HG02973 (cell line): ENCODE measurements around the gene ARID5B.
A peak's percentile ranks its signal among the peaks of the same experiment; 100 is the strongest.

Experiments used
- ATAC-seq: cut with Tn5 transposase; IDR thresholded peaks from one replicate; pipeline ENCODE4 v1.9.1; 2021; ENCODE audit warnings: moderate library complexity; ENCODE audit not compliant: unreplicated experiment

ARID5B gene

DNA sequence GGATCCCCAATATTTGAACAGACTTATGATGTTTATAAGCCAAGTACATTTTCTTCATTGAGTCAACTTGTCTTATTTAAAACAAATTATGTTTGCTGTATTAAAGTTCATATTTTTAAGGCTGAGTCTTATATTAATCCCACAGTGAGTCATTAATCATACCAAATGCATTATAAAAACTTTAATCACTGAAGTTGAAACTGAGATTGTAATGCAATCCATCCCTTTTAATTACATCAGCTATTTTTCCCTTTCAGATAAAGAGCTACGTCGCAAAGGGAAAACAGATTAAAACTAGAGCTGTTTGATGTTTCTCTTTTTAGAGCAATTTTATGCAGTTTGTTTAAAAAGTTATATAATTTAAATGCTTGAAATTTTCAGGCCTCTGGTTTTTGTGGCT, 183.0 kb downstream of the ARID5B start:
- ATAC-seq, result no peak

DNA sequence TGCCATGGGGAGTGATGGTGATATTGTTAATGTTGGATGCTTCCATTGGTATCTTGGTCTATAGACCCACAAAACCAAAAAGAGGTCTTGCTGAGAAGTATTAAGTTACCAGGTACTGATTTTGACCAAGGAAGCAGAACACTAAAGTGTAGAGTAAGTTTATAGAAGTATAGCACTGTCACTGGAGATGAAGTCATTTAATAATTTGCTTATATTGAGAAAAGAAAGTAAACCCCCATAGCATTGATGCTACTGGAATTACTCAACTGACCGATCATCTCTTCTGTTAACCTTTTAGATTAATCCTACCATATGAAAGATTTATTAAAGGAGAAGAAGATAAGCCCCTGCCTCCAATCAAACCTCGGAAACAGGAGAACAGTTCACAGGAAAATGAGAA, 183.9 kb downstream of the ARID5B start:
- no peak for ATAC-seq

DNA sequence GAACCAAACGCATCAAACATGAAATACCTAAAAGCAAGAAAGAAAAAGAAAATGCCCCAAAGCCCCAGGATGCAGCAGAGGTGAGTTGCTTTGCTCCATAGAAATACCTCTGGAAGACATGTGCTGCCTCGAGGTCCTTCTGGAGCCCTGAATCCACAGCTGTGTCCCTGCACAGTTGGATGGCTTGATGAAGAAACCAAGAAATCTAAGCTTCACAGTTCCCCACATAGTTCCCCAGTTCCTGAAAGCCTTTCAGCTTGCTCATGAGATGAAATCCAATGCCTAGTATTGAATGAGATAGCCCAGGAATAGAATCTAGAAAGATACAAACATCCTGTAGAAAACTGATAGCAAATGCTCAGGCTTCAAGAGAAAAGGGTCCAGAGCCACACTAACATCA, 184.3 kb downstream of the ARID5B start:
- no peak for ATAC-seq

DNA sequence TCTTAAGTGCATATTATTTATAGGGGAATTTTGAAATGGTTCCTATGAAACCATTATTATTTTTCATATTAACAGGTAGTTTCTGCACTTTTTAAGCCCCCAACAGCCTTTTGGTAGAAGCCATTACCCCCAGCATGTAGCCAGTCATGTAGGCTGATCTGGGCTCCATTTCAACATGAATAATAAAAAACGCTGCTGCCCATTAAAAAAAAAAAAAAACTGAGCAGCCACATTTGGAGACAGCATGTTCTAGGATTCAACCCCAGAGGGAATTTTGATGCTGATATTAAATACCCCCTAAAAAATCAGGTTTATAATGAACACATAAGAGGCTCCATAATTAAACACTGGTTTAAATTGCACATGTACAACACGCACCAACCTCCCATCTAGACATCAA, 185.8 kb downstream of the ARID5B start:
- ATAC-seq, result no peak

DNA sequence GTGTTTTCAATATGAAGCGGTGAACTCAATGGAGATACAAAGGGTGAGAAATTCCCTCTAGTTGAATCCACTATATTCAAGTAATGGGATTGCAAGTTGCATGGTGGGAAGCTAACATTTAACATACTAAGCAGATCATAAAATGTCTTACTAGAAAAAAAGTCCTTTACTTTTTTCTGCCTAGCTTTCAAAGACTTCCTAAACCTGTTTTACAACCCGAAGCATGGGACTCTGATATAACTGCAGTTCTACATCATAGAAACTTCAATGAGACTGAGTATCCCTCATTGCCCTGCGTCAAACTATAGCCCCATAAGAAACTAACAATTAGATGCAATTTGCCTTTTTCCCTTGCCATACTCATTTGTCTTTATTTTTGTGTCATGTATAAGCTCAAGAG, 187.3 kb downstream of the ARID5B start:
- ATAC-seq, result no peak

DNA sequence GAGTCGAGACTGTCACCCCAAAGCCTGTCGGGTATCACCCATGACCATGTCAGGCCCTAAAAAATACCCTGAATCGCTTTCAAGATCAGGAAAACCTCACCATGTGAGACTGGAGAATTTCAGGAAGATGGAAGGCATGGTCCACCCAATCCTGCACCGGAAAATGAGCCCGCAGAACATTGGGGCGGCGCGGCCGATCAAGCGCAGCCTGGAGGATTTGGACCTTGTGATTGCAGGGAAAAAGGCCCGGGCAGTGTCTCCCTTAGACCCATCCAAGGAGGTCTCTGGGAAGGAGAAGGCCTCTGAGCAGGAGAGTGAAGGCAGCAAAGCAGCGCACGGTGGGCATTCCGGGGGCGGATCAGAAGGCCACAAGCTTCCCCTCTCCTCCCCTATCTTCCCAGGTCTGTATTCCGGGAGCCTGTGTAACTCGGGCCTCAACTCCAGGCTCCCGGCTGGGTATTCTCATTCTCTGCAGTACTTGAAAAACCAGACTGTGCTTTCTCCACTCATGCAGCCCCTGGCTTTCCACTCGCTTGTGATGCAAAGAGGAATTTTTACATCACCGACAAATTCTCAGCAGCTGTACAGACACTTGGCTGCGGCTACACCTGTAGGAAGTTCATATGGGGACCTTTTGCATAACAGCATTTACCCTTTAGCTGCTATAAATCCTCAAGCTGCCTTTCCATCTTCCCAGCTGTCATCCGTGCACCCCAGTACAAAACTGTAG, 191.0 kb downstream of the ARID5B start:
- ATAC-seq, result no peak

DNA sequence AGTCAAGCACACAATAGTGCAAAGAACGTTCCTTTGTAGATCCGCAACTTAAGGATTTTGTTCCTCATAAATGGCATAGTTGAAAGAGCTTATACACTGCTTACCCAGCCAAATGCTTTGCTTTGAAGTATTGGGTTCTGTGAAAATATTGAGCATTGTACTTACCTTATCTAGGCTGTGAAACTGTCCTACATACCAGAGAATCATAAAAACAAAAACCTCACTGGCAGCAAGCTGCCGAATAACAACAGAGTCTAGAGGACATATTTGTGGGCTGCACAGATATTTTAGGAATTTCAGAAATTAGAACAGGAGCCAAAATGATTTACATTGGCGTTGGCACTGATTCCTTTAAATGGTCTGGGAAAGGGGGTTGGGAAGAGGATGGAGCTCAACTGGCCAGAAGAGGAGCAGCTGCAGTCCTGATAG, 192.4 kb downstream of the ARID5B start:
- ATAC-seq, result no peak

DNA sequence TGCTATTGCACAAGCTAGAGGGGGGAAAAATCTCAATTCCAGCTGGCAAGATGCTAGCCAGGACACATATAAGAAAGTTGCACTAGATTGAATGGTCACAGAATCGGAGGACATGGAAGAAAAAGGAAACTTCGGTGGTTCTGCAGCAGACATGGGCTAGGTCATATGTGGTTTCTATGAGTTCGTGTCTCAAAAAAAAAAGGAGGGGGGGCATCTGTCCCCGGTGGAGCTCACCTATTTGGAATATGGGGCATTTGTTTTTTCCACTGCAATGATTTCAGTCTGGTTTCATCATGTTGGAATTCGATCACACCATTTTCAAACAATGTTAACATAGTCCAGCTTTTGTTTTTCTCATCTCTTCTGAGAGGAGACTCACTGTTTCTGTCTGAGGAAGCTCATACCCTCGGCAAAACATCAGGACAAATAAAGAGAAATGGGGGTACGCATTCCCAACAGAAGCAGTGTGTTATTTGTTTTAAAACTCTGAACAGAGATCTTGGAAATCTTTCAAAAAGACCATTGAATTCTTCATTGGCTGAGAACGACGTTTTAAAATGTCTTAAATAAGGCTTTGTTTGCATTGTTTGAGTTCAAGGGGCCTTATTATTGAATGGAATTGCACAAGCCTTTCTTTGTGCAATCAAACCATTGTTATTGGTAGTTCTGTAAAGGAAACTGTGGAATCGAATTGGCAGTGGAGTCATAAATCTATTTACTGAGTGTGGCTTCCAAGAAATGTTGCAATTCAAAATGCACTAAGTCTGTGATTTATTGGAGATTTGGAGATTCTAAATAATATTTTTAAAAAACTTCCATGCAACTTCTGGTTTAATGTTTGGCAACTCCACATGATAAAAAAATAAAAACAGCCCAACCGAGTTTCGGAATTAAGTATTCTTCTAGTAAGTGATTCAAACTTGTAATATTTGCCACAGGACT, 194.0 kb downstream of the ARID5B start:
- ATAC-seq, result no peak

DNA sequence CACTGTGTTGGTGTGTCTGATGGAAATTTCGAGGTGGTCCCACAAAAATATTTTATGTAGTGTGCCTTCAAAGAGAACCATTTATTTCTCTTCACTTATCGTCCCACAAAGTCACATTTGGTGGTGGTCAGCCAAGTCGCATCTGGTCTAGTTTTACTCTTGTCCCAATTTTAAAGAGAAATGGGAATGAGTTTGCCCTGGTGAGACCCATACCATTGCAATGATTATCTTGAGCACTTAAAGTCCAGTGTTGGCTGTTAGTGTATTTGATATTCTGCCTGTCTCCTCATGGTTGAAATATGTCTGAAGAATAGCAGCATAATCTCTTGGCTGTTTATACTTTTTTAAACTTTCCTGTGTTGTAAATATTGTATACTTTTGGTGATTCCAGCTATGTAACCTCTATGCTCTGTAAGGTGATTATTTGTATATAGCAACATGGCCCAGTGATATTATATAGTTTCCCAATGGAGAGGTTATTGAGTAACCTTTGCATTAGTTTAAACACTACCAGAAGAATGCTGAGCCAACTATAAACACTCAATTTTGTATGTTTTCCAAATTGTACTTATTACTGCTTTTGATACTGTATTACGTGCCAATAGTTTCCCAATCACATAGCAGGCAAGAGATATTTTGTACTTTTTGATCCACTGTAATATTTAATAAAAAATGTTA, 194.9 kb downstream of the ARID5B start:
- ATAC-seq, result no peak

DNA sequence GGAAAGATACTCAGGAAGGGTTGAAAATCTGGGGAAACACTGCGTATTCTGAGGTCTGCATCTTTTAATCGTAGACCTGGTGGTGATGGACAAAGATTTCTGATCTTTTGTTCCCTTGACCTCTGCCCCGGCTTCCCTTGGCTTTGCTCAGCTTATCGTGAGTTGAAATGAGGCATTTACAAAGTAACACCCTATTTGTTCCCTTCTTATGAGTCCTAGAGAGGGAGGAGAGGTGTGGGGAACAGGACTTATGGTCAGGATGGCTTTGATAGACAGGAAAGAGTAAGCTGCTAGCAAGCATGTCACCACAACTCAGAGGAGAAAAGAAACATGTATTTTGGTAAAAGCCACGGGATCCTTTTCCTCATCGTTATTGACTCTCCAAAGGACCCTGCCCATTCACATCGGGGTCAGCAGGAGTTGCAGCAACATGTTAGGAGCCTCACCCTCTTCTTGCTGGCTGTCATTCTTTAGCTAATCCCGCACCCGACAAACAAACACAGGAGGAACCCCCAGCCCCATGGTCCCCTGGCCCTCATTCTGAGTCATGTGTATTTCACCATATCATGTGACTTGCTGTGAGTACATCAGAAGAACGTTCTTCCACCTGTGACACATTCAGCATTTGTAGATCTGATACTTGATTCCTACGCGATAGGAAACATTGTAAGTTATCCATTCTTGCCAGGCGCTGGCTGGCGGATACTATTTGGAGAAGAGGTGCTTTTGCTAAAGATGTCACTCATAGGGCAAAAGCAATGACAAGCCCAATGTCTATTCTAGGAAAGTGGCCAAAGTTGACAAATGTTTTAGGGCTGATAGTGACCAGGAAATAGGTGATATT, 197.0 kb downstream of the ARID5B start:
- no peak for ATAC-seq

DNA sequence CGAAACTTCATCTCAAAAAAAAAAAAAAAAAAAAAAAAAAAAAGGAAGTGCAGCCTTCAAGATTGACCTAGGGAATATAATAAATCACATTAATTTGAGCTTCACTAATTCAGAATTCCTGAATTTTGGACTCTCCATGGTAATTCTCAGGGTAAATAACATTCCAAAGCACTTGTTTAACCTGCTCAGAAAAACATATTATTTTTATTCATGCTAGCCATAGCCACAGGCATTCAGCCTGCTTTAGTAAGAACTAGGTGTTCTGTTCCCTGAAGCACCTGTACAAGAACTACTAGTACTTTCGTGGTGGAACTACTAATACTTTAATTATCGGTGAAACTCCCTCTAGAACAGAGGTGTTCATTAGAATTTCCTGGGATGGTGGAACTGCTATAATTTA, 197.8 kb downstream of the ARID5B start:
- ATAC-seq, result no peak

DNA sequence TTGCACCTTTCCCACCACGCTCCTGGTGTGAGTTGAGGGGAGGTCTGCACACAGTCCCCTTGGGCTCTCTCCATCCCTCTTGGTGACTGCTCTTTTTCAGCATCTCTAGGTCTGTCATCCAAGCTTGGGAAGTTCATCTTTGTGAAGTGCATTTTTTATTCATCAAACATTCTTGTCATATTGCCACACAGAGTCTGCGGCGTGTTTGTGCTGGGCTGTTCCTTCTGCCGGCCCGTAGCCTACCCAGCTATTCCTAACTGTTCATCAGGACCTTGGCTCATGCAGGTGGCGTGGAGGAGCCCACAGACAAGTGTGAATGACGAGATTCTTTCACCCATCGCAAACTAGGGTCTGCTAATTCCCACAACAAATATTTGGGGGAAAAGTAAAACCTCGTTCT, 202.4 kb downstream of the ARID5B start:
- no peak for ATAC-seq

DNA sequence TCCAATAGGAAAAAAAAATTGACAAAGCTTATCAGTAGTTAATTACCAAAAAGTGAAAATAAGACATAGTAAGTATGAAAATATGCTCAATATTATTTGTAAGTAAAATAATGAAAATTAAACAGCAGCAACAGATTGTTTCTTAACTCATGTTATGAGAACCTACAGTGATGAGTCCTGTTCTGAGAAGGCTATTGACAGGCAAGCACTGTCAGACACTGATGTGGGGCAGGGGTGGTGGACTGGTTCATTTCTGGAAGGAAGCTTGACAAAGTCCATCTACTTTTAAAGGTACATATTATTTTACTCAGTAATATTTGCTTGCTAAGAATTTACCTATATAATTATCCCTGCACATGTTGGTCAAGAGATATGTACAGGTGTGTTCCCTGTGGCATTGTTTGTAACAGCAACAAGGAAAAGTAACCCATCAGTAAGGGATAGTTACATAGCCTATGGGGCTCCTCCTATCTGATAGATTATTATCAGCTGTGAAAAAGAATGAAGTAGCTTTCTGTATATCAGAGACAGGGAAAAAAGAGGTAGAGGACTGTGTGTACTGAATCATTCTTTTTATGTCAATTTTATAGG, 205.5 kb downstream of the ARID5B start:
- no peak for ATAC-seq

DNA sequence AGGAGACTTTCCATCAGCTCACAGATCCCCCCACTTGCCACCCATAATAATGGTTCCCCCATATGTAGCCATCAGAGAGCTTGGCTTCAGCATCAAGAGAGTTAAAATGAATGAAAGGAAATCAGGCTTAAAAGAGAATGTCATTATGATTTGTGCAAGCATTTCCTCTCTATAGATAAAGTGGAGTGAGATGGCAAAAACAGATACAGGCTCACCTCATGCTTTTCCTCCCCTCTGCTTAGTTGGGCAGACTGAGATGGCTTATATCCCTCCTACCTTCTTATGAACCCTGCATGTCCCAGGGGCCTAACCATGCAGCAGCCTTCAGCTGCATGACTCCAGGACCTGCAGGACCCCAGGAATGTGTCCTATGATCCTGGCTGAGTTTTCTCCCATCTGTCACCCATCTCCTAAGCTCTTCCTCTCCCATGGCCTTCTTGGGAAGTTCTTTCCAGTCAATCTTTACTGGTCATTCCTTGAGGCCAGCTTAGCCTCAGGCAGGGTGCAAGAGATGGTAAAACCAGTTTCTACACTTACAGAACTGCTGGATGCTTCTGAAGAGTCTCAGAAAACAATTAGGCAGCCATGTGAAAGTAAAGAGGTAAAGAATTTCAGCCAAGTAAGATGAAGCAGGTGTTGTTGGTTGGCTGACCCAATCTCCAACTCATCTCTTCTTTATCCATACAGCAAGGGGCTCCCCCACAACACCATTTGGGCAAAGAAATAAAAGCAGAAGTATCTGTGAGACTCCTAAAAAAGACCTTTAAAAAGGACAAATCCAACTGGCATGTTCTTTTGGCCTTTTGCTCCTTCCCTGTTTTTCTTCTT, 207.5 kb downstream of the ARID5B start:
- ATAC-seq, result no peak

DNA sequence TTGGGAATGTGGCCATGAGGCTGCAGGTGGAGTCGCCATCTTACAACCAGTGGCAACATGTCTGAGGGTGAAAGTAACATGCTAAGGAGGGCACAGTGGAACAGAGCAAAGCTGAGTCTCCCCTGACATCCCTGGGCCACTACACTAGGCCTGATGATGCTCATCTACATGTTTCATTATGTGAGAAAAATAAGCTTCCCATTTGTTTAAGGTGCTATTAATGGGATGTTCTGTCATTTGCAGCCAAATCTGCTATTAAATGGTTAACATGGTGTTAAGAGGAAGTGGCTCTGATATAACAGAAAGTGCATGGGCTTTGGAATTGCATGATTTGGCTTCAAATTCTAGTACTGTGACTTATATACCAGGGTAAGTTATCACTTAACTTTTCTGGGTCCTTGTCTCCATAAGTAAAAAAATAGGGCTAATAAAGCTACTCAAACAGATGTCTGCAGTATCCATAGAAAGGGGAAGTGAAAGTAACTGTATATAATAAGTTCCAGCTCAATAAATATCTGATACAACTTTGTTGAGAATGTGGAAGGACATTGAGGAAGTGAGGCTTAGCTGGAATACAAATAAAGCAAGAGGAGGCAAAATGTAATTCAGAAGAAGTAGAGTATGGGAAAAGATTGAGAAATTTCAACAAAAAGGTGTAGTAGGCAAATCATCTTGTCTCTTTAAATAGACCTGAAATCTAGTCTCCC, 208.2 kb downstream of the ARID5B start:
- ATAC-seq, result peak; percentile 88

DNA sequence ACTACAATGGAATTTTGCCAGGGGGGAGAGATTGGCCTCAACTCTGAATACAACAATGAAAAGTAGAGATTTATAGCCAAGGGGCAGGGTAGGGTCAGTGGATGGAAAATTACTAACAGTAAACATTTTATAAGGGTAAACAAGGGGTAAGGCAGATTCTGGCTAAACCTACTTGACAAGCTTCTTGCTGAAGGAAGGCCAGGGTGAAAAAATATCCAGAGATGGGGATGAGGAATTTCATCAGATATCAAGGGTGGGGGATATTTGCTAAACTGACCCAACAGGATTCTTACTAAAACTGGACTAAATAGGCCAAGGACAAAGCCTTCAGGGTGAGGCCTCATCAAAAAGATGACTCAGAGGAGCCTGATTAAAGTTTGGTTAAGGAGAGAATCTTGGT, 210.8 kb downstream of the ARID5B start:
- no peak for ATAC-seq

DNA sequence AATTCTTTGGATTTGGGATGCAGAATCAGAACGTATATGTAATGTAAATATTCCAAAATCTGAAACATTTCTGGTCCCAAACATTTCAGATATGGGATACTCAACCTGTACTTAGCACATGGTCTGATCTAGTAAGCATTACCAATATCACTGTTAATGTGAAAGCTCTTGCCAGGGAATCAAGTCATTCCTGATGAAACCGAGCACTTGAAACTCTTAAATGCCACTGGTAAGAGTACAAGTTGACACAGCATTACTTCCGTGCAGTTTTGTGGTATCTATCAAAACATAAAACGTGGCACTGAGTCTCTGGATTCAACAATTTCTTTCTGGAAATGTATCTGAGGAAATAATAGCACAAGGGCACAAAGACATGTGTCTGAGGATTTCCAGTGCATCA, 211.5 kb downstream of the ARID5B start:
- ATAC-seq, result no peak

DNA sequence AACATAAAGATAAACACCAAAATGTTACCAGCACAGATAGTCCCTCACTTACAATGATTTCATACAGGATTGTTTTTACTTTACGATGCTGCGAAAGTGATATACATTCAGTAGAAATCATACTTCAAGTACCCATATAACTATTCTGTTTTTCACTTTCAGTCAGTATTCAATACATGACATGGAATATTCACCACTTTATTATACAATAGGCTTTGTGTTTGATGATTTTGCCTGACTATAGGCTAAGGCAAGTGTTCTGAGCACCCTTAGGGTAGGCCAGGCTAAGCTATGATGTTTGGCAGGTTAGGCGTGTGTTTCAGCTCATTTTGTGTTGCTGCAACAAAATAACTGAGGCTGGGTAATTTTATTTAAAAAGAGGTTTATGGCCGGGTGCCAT, 212.2 kb downstream of the ARID5B start:
- no peak for ATAC-seq

DNA sequence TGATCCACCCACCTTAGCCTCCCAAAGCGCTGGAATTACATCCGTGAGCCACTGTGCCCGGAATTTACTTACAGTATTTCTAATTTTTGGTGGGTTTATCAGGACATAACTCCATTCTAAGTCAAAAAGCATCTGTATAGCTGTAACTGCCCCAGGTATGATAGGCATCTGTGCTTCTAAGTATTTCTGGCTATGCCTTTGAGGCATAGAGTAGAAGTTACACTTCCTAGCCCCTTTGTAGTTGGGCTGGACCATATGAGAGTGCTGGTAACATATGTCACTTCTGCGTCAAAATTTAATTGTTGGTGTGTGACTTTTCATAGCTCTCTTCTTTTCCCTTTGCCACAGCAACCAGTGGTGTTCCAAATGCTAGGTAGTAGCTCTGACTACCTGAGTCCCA, 213.8 kb downstream of the ARID5B start:
- ATAC-seq, result no peak
